HepG2 (cell line): ENCODE results near the gene ZBTB7C. TPM values are rescaled to one million over a fixed set of nuclear protein-coding genes. Genes with fewer than 3 reads are reported as not detected.
"Not testable (repeated sequence)": the region's sequence is repeated elsewhere in the genome, so short reads cannot be mapped to it uniquely, and the experiment has no call there.

ENCODE experiments used
- ATAC-seq: fragments of 200-7000 bp; cut with Tn5 transposase; 3 replicates; pipeline ENCODE4 v1.9.1; 2020; ENCODE audit warnings: mild to moderate bottlenecking, moderate library complexity
- BruUV-seq: library from RNA; stranded (reverse); fragments of 400-500 nt; replicated peaks from 2 replicates; lab custom pipeline; 2021; lab: Mats Ljungman, UMichigan
- CTCF ChIA-PET: fragments of 300-600 bp; formaldehyde crosslinking; extraction: SDS; loops from one replicate; lab custom pipeline; 2021; ENCODE audit warnings: low total read pairs, inconsistent platforms, low intra/inter-chr PET ratio; lab: Yijun Ruan, JAX
- POLR2A ChIA-PET: fragments of 350-600 bp; sonication (Branson Sonifier 250); formaldehyde crosslinking; loops from one replicate; lab custom pipeline; 2020; ENCODE audit warnings: antibody characterized with exemption, inconsistent platforms; lab: Yijun Ruan, JAX
- DNase-seq: peaks from one replicate; pipeline ENCODE4 v3.0.0-alpha.2; 2015; ENCODE audit warnings: low spot score
- FAIRE-seq: peaks from 3 replicates; lab custom pipeline; 2011; peaks lifted over from hg19 to GRCh38; lab: Jason Lieb, UNC
- H2AFZ ChIP-seq: one replicate; pipeline ENCODE4 v1.6.1; 2011; ENCODE audit warnings: low read length, inconsistent platforms
- H3K27ac ChIP-seq: fragments of 300-600 bp; 3 replicates; pipeline ENCODE4 v1.8.0; 2011; ENCODE audit warnings: mixed run types, mild to moderate bottlenecking, mixed read lengths, low read length, inconsistent platforms; ENCODE audit not compliant: insufficient read depth; ENCODE audit errors: extremely low read length
- H3K27me3 ChIP-seq, 2 experiments: fragments of 200-600 bp in 1 of 2; 2 replicates in 1 of 2; 3 replicates in 1 of 2; pipeline versions ENCODE4 v1.6.0 to v1.8.0; 2011; ENCODE audit warnings: low read length in 2 of 2, mild to moderate bottlenecking in 2 of 2, moderate library complexity in 2 of 2, inconsistent platforms in 1 of 2; ENCODE audit not compliant: insufficient read depth in 2 of 2, control insufficient read depth in 1 of 2
- H3K36me3 ChIP-seq, 2 experiments: fragments of 200-600 bp in 1 of 2; replicated peaks in 1 of 2; 2 replicates in 1 of 2; 3 replicates in 1 of 2; pipeline versions ENCODE4 v1.5.1 to v1.8.0; 2011; ENCODE audit warnings: low read length in 2 of 2, inconsistent platforms in 1 of 2; ENCODE audit not compliant: insufficient read depth in 2 of 2, control insufficient read depth in 1 of 2
- H3K4me1 ChIP-seq: 2 replicates; pipeline ENCODE4 v1.5.1; 2012; ENCODE audit warnings: low read length, inconsistent platforms; ENCODE audit not compliant: insufficient read depth
- H3K4me2 ChIP-seq: 2 replicates; pipeline ENCODE4 v1.6.0; 2011; ENCODE audit warnings: low read depth, low read length, inconsistent platforms
- H3K4me3 ChIP-seq, 3 experiments: fragments of 200-600 bp in 1 of 3; sonication (generic), shearing (Covaris generic) in 1 of 3; replicated peaks in 1 of 3; 2 replicates each; pipeline ENCODE4 v1.5.1; 2011 to 2016; ENCODE audit warnings: low read length in 3 of 3, inconsistent platforms in 2 of 3, low read depth in 2 of 3, mild to moderate bottlenecking in 2 of 3, control low read depth in 1 of 3, mixed read lengths in 1 of 3; ENCODE audit not compliant: insufficient read depth in 1 of 3
- H3K79me2 ChIP-seq: one replicate; pipeline ENCODE4 v1.6.1; 2011; ENCODE audit warnings: low read length, inconsistent platforms; ENCODE audit not compliant: insufficient read depth
- H3K9ac ChIP-seq: 2 replicates; pipeline ENCODE4 v1.6.0; 2011; ENCODE audit warnings: mild to moderate bottlenecking, low read depth, low read length, inconsistent platforms; ENCODE audit not compliant: insufficient read depth
- H3K9me3 ChIP-seq: 2 replicates; pipeline ENCODE4 v1.5.1; 2012; ENCODE audit warnings: mild to moderate bottlenecking, low read length
- H4K20me1 ChIP-seq: 2 replicates; pipeline ENCODE4 v1.6.0; 2011; ENCODE audit warnings: inconsistent platforms, mild to moderate bottlenecking, low read length, moderate library complexity; ENCODE audit not compliant: insufficient read depth
- GABPA ChIP-seq, 2 experiments: IDR thresholded peaks; 2 replicates each; pipeline ENCODE4 v1.6.1; 2011 to 2016; ENCODE audit warnings: low read depth in 2 of 2, low read length in 1 of 2, missing biosample characterization in 1 of 2, missing genetic modification characterization in 1 of 2
- NFYC ChIP-seq: IDR thresholded peaks from 2 replicates; pipeline ENCODE4 v1.6.1; 2016; ENCODE audit warnings: missing genetic modification reagents, missing compliant biosample characterization
- NR2F1 ChIP-seq, 2 experiments: fragments of 450-650 bp in 1 of 2; formaldehyde crosslinking in 1 of 2; IDR thresholded peaks; 2 replicates each; pipeline versions ENCODE4 v1.5.0 to v1.6.1; 2016 to 2020; ENCODE audit warnings: mild to moderate bottlenecking in 1 of 2, missing compliant biosample characterization in 1 of 2, missing genetic modification reagents in 1 of 2, moderate library complexity in 1 of 2
- PHF21A ChIP-seq: sonication (generic); formaldehyde crosslinking; IDR thresholded peaks from 2 replicates; pipeline ENCODE4 v1.5.0; 2020; ENCODE audit warnings: mild to moderate bottlenecking, missing genetic modification reagents
- SMARCC2 ChIP-seq: fragments of 450-650 bp; IDR thresholded peaks from 2 replicates; pipeline ENCODE4 v1.6.1; 2017; ENCODE audit warnings: antibody characterized with exemption, mild to moderate bottlenecking
- ZBTB21 ChIP-seq: sonication (generic); formaldehyde crosslinking; IDR thresholded peaks from 2 replicates; pipeline ENCODE4 v1.4.0; 2020; ENCODE audit warnings: missing genetic modification reagents
- ZNF263 ChIP-seq: sonication (generic); formaldehyde crosslinking; IDR thresholded peaks from 2 replicates; pipeline ENCODE4 v1.4.0; 2020; ENCODE audit warnings: missing genetic modification reagents
- WGBS: methylation state at CpG from one replicate; pipeline ENCODE4 v1.1.6; 2017; ENCODE audit warnings: low lambda C conversion rate; 5-methylcytosine and 5-hydroxymethylcytosine counted together
- in situ Hi-C: cut with HindIII; loops from 2 replicates; pipeline ENCODE4 v1.10.0; 2017; ENCODE audit warnings: low pct_unique_long_range_greater_than_20kb; ENCODE audit not compliant: extremely low pct_ligation_motif_present
- intact Hi-C: fragments of 100-400 bp; cut with micrococcal nuclease; formaldehyde crosslinking; loops from one replicate; pipeline ENCODE4 v1.10.0; 2022; ENCODE audit not compliant: unreplicated experiment
- polyA plus RNA-seq, 8 experiments: library from polyadenylated mRNA; depleted of rRNA in 3 of 8; stranded (reverse) in 7 of 8; unstranded in 1 of 8; fragments of >200 nt; fragmentation: Illumina TruSeq in 4 of 8; extraction: Trizol in 4 of 8; gene quantifications; 2 replicates each; pipeline versions ENCODE4 v1.2.1 to v1.2.3, GENCODE V29; 2011 to 2016; ENCODE audit warnings: low read depth in 4 of 8, missing spikeins in 1 of 8, mixed read lengths in 1 of 8; ENCODE audit not compliant: insufficient read depth in 1 of 8
- total RNA-seq, 5 experiments: library from RNA; depleted of rRNA; stranded (reverse); fragments of >200 nt; fragmentation: Illumina TruSeq; extraction: Trizol; gene quantifications; 2 replicates each; pipeline ENCODE4 v1.2.3, GENCODE V29; 2016; ENCODE audit warnings: low read depth in 1 of 5
- TF ChIP-seq, protein P1 (sequence below): sonication (generic); formaldehyde crosslinking; IDR thresholded peaks from 2 replicates; pipeline ENCODE4 v1.4.0; 2020; ENCODE audit warnings: missing genetic modification reagents
- TF ChIP-seq, protein P2 (sequence below): sonication (generic); formaldehyde crosslinking; IDR thresholded peaks from 2 replicates; pipeline ENCODE4 v1.4.0; 2020; ENCODE audit warnings: missing genetic modification reagents

ZBTB7C gene
- total and polyA plus RNA-seq, 2 of the 13 experiments (the other 11 are each of a cell fraction or from before 2014, with no cell fraction given), result 0.01 to 0.04 TPM

DNA sequence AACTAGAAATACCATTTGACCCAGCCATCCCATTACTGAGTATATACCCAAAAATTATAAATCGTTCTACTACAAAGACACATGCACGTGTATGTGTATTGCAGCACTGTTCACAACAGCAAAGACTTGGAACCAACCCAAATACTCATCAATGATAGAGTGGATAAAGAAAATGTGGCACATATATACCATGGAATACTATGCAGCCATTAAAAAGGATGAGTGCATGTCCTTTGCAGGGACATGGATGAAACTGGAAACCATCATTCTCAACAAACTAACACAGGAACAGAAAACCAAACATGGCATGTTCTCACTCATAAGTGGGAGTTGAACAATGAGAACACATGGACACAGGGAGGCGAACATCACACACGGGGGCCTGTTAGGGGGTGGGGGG is 25.2 kb upstream of the ZBTB7C start:
- H3K9me3 ChIP-seq, H4K20me1 ChIP-seq, ATAC-seq, in situ Hi-C loops, CTCF ChIA-PET, POLR2A ChIA-PET, H3K4me1 ChIP-seq, H3K4me2 ChIP-seq, H3K9ac ChIP-seq, H3K79me2 ChIP-seq, FAIRE-seq, DNase-seq, intact Hi-C loops, H3K27ac ChIP-seq, BruUV-seq, H3K36me3 ChIP-seq, H3K4me3 ChIP-seq, H2AFZ ChIP-seq: not testable (repeated sequence)
- H3K27me3 ChIP-seq, result peaks cover 0 to 25% of the 10 kb centered on the region in 2 experiments; a peak in 3 of 5 replicates
- 6% methylated on average over 4 of the region's 4 CpGs for WGBS

DNA sequence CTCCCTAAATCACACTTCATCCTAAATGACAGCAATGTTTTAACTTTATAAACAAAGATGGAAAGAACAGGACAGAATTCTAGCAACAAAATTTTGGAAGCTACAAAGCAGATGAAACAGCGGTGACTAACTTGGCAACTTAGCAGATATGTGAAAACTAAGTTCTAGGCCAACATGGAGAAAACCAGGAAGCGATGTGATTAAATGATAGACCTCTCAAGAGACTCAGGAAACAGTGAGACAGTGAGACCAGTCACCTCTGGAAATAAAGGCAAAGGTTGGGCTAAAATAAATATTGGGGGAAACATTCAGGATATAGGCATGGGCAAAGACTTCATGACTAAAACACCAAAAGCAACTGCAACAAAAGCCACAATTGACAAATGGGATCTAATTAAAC is 24.4 kb upstream of the ZBTB7C start:
- Histone ChIP-seq H3K4me1 (no peaks in the 10 kb centered on the region), H3K9me3 (no peaks in the 10 kb centered on the region), H3K4me3 (no peak overlapping the region), H2AFZ (no peak overlapping the region), H3K27me3 (peaks cover 0 to 18% of the 10 kb centered on the region in 2 experiments; a peak in 3 of 5 replicates), H3K79me2 (no peaks in the 10 kb centered on the region), H3K9ac (no peak overlapping the region), H3K4me2 (no peak overlapping the region), H4K20me1 (no peaks in the 10 kb centered on the region), H3K36me3 (no peaks in the 10 kb centered on the region), H3K27ac (no peak overlapping the region)
- WGBS, result 2% methylated on average over 2 of the region's 2 CpGs
- no peak for DNase-seq
- no TSS peak for BruUV-seq
- no peak for ATAC-seq
- in situ Hi-C loops, result no loop called here
- ChIA-PET POLR2A (no interaction called here), CTCF (no interaction called here)
- TF ChIP-seq SMARCC2, result no peak
- TF ChIP-seq NFYC (CRISPR knock-in tag), result no peak
- TF ChIP-seq PHF21A (CRISPR knock-in tag), result no peak
- TF ChIP-seq, protein P1, sequence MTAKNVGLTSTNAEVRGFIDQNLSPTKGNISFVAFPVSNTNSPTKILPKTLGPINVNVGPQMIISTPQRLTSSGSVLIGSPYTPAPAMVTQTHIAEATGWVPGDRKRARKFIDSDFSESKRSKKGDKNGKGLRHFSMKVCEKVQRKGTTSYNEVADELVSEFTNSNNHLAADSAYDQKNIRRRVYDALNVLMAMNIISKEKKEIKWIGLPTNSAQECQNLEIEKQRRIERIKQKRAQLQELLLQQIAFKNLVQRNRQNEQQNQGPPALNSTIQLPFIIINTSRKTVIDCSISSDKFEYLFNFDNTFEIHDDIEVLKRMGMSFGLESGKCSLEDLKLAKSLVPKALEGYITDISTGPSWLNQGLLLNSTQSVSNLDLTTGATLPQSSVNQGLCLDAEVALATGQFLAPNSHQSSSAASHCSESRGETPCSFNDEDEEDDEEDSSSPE (CRISPR knock-in tag), result no peak
- TF ChIP-seq, protein P2, sequence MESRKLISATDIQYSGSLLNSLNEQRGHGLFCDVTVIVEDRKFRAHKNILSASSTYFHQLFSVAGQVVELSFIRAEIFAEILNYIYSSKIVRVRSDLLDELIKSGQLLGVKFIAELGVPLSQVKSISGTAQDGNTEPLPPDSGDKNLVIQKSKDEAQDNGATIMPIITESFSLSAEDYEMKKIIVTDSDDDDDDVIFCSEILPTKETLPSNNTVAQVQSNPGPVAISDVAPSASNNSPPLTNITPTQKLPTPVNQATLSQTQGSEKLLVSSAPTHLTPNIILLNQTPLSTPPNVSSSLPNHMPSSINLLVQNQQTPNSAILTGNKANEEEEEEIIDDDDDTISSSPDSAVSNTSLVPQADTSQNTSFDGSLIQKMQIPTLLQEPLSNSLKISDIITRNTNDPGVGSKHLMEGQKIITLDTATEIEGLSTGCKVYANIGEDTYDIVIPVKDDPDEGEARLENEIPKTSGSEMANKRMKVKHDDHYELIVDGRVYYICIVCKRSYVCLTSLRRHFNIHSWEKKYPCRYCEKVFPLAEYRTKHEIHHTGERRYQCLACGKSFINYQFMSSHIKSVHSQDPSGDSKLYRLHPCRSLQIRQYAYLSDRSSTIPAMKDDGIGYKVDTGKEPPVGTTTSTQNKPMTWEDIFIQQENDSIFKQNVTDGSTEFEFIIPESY, result no peak
- TF ChIP-seq ZBTB21 (CRISPR knock-in tag), result no peak
- no peak for TF ChIP-seq ZNF263 (CRISPR knock-in tag)
- no peak for TF ChIP-seq GABPA (IDR thresholded peaks at IDR 0.05; ENCODE audit: low read depth, low read length)
- TF ChIP-seq GABPA (CRISPR knock-in tag; IDR thresholded peaks at IDR 0.05; ENCODE audit: low read depth), result no peak
- TF ChIP-seq NR2F1 (CRISPR knock-in tag; IDR thresholded peaks at IDR 0.05), result no peak
- intact Hi-C loops, result no loop called here
- no peak for FAIRE-seq
